Upper lobe of left lung (tissue), 4 donors: ENCODE results near the gene DNPEP.

ENCODE experiments used
- EP300 ChIP-seq, 4 donors: sonication (generic); formaldehyde crosslinking; IDR thresholded peaks; one replicate each; pipeline ENCODE4 v1.5.1; 2017; ENCODE audit warnings: antibody characterized with exemption in 4 of 4, control low read depth in 2 of 4
- POLR2A ChIP-seq, 4 donors: fragments of 450-650 bp; IDR thresholded peaks; one replicate each; pipeline ENCODE4 v1.5.1; 2016 to 2017; ENCODE audit warnings: antibody characterized with exemption in 4 of 4, mild to moderate bottlenecking in 2 of 4
- TF ChIP-seq, protein P1 (sequence below), 6 experiments: fragments of 450-650 bp in 4 of 6; fragments of 200-600 bp in 2 of 6; sonication (generic) in 2 of 6; IDR thresholded peaks; one replicate each; pipeline ENCODE4 v1.5.1; 2016 to 2019; ENCODE audit warnings: antibody characterized with exemption in 6 of 6

DNA sequence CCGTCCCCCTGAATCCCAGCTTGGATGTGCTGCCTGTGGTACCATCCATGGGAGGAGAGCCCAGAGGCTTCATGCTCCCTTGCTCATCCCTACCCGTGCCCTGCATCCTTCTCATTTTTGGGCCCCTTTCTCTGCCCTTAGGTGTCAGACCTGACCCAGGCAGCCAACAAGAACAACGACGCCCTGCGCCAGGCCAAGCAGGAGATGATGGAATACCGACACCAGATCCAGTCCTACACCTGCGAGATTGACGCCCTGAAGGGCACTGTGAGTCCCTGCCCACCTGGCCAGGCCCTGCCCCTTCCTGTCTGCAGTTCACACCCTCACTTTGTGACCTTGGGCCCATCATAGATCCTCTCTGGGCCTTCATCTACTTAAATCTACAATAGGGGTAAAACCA lies 33.0 kb upstream of the DNPEP start:
- TF ChIP-seq POLR2A (IDR thresholded peaks at IDR 0.05) (no peak), EP300 (IDR thresholded peaks at IDR 0.05) (no peak)
- TF ChIP-seq, protein P1, sequence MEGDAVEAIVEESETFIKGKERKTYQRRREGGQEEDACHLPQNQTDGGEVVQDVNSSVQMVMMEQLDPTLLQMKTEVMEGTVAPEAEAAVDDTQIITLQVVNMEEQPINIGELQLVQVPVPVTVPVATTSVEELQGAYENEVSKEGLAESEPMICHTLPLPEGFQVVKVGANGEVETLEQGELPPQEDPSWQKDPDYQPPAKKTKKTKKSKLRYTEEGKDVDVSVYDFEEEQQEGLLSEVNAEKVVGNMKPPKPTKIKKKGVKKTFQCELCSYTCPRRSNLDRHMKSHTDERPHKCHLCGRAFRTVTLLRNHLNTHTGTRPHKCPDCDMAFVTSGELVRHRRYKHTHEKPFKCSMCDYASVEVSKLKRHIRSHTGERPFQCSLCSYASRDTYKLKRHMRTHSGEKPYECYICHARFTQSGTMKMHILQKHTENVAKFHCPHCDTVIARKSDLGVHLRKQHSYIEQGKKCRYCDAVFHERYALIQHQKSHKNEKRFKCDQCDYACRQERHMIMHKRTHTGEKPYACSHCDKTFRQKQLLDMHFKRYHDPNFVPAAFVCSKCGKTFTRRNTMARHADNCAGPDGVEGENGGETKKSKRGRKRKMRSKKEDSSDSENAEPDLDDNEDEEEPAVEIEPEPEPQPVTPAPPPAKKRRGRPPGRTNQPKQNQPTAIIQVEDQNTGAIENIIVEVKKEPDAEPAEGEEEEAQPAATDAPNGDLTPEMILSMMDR (IDR thresholded peaks at IDR 0.05) = no peak
